Duodenal mucosa (tissue), 2 donors: ENCODE results near the gene SERPINA1.
"Not testable (repeated sequence)": the region's sequence is repeated elsewhere in the genome, so short reads cannot be mapped to it uniquely, and the experiment has no call there.

Source experiments
- H3K27ac ChIP-seq: one replicate; pipeline ENCODE4 v1.7.0; 2013; ENCODE audit warnings: low read depth, low read length
- H3K27me3 ChIP-seq, 2 donors: one replicate each; pipeline ENCODE4 v1.7.0; 2013; ENCODE audit warnings: low read length in 2 of 2, control low read depth in 1 of 2; ENCODE audit not compliant: insufficient read depth in 2 of 2, control insufficient read depth in 1 of 2
- H3K36me3 ChIP-seq, 2 donors: one replicate each; pipeline ENCODE4 v1.7.0; 2013; ENCODE audit warnings: low read length in 2 of 2, control low read depth in 1 of 2; ENCODE audit not compliant: insufficient read depth in 2 of 2, control insufficient read depth in 1 of 2
- H3K4me1 ChIP-seq, 2 donors: one replicate each; pipeline ENCODE4 v1.7.0; 2013; ENCODE audit warnings: low read length in 2 of 2, control low read depth in 1 of 2; ENCODE audit not compliant: insufficient read depth in 2 of 2, control insufficient read depth in 1 of 2
- H3K4me3 ChIP-seq, 2 donors: one replicate each; pipeline ENCODE4 v1.7.0; 2013; ENCODE audit warnings: low read length in 2 of 2, low read depth in 1 of 2
- H3K9ac ChIP-seq, 2 donors: one replicate each; pipeline ENCODE4 v1.7.0; 2013; ENCODE audit warnings: low read length in 2 of 2, low read depth in 1 of 2
- H3K9me3 ChIP-seq, 2 donors: one replicate each; pipeline ENCODE4 v1.7.0; 2013; ENCODE audit warnings: low read length in 2 of 2, control low read depth in 1 of 2; ENCODE audit not compliant: control insufficient read depth in 1 of 2

SERPINA1 gene

GRCh38 chr14:94411638-94412037 is 23.2 kb upstream of the SERPINA1 start:
- no peak overlapping the region for H3K27ac ChIP-seq
- no peaks in the 10 kb centered on the region for H3K9me3 ChIP-seq
- no peak overlapping the region for H3K4me3 ChIP-seq
- no peaks in the 10 kb centered on the region for H3K36me3 ChIP-seq
- no peaks in the 10 kb centered on the region for H3K4me1 ChIP-seq
- H3K27me3 ChIP-seq = no peaks in the 10 kb centered on the region
- no peak overlapping the region for H3K9ac ChIP-seq

- H3K27me3 ChIP-seq, H3K9me3 ChIP-seq, H3K4me3 ChIP-seq, H3K36me3 ChIP-seq, H3K9ac ChIP-seq, H3K4me1 ChIP-seq, H3K27ac ChIP-seq: not testable (repeated sequence)
Observed at GRCh38 chr14:94409430-94409829, 21.0 kb upstream of the SERPINA1 start.

- Histone ChIP-seq H3K27ac (no peak overlapping the region), H3K9ac (no peak overlapping the region), H3K36me3 (no peaks in the 10 kb centered on the region), H3K4me1 (no peaks in the 10 kb centered on the region), H3K27me3 (no peaks in the 10 kb centered on the region), H3K4me3 (no peak overlapping the region), H3K9me3 (no peaks in the 10 kb centered on the region)
Observed at GRCh38 chr14:94408546-94409095, 20.2 kb upstream of the SERPINA1 start.

- Histone ChIP-seq H3K36me3 (no peaks in the 10 kb centered on the region), H3K27ac (no peak overlapping the region), H3K27me3 (no peaks in the 10 kb centered on the region), H3K9ac (no peak overlapping the region), H3K4me1 (no peaks in the 10 kb centered on the region), H3K4me3 (no peak overlapping the region), H3K9me3 (no peaks in the 10 kb centered on the region)
Observed at GRCh38 chr14:94407906-94408305, 19.5 kb upstream of the SERPINA1 start.

GRCh38 chr14:94406910-94407309 is 18.5 kb upstream of the SERPINA1 start:
- H3K4me1 ChIP-seq = no peaks in the 10 kb centered on the region

GRCh38 chr14:94405486-94405885 is 17.1 kb upstream of the SERPINA1 start:
- Histone ChIP-seq H3K36me3 (no peaks in the 10 kb centered on the region), H3K9ac (no peak overlapping the region), H3K4me1 (no peaks in the 10 kb centered on the region), H3K27ac (no peak overlapping the region), H3K4me3 (no peak overlapping the region), H3K27me3 (no peaks in the 10 kb centered on the region), H3K9me3 (no peaks in the 10 kb centered on the region)

More at GRCh38 chr14:94406910-94407309, 18.5 kb upstream of the SERPINA1 start:
- Histone ChIP-seq H3K27me3 (no peaks in the 10 kb centered on the region), H3K36me3 (no peaks in the 10 kb centered on the region), H3K4me3 (no peak overlapping the region), H3K9me3 (no peaks in the 10 kb centered on the region), H3K9ac (no peak overlapping the region), H3K27ac (no peak overlapping the region)

GRCh38 chr14:94404561-94404960 is 16.2 kb upstream of the SERPINA1 start:
- H3K9ac ChIP-seq = no peak overlapping the region
- H3K4me3 ChIP-seq = no peak overlapping the region
- no peaks in the 10 kb centered on the region for H3K27me3 ChIP-seq
- no peaks in the 10 kb centered on the region for H3K4me1 ChIP-seq
- H3K27ac ChIP-seq = no peak overlapping the region
- no peaks in the 10 kb centered on the region for H3K36me3 ChIP-seq
- H3K9me3 ChIP-seq = no peaks in the 10 kb centered on the region

GRCh38 chr14:94403312-94403932 is 15.0 kb upstream of the SERPINA1 start:
- Histone ChIP-seq H3K36me3 (no peaks in the 10 kb centered on the region), H3K27ac (no peak overlapping the region), H3K4me3 (no peak overlapping the region), H3K27me3 (peaks cover 0 to 4% of the 10 kb centered on the region in 2 donors), H3K9ac (no peak overlapping the region), H3K9me3 (no peaks in the 10 kb centered on the region), H3K4me1 (no peaks in the 10 kb centered on the region)

- no peaks in the 10 kb centered on the region for H3K9me3 ChIP-seq
- H3K4me1 ChIP-seq = peaks cover 0 to 2% of the 10 kb centered on the region in 2 donors
- H3K36me3 ChIP-seq = no peaks in the 10 kb centered on the region
- no peak overlapping the region for H3K27ac ChIP-seq
- H3K9ac ChIP-seq = no peak overlapping the region
- peaks cover 0 to 4% of the 10 kb centered on the region in 2 donors for H3K27me3 ChIP-seq
- H3K4me3 ChIP-seq = no peak overlapping the region
Observed at GRCh38 chr14:94401083-94401482, 12.7 kb upstream of the SERPINA1 start.

GRCh38 chr14:94400422-94400841 is 12.0 kb upstream of the SERPINA1 start:
- Histone ChIP-seq H3K27me3 (peaks cover 0 to 4% of the 10 kb centered on the region in 2 donors), H3K9me3 (no peaks in the 10 kb centered on the region), H3K4me1 (peaks cover 0 to 7% of the 10 kb centered on the region in 2 donors), H3K4me3 (no peak overlapping the region), H3K27ac (no peak overlapping the region), H3K9ac (no peak overlapping the region), H3K36me3 (no peaks in the 10 kb centered on the region)
